Karpas-422 (cell line): ENCODE data around the gene AGBL4. TPM values are rescaled to one million over a fixed set of nuclear protein-coding genes. Genes with fewer than 3 reads are reported as not detected.

Experiments
- DNase-seq: peaks from one replicate; pipeline ENCODE4 v3.0.0-alpha.2; 2015
- H2AFZ ChIP-seq: fragments of 200-600 bp; sonication (generic); 2 replicates; pipeline ENCODE4 v1.6.1; 2014; ENCODE audit warnings: antibody characterized with exemption, low read length, mixed read lengths
- H3K27ac ChIP-seq: fragments of 200-600 bp; sonication (generic); 2 replicates; pipeline ENCODE4 v1.5.1; 2014; ENCODE audit warnings: mild to moderate bottlenecking, low read length, moderate library complexity
- H3K27me3 ChIP-seq: fragments of 200-600 bp; sonication (generic); 2 replicates; pipeline ENCODE4 v1.6.1; 2014; ENCODE audit warnings: low read length, mixed read lengths
- H3K36me3 ChIP-seq: fragments of 200-600 bp; sonication (generic); 2 replicates; pipeline ENCODE4 v1.6.1; 2014; ENCODE audit warnings: low read length, mixed read lengths; ENCODE audit not compliant: insufficient read depth
- H3K4me1 ChIP-seq: fragments of 200-600 bp; sonication (generic); 2 replicates; pipeline ENCODE4 v1.6.1; 2014; ENCODE audit warnings: mild to moderate bottlenecking, low read length, mixed read lengths
- H3K4me2 ChIP-seq: fragments of 200-600 bp; sonication (generic); 2 replicates; pipeline ENCODE4 v1.6.1; 2014; ENCODE audit warnings: low read length, low read depth, mild to moderate bottlenecking; ENCODE audit not compliant: poor library complexity, severe bottlenecking
- H3K4me3 ChIP-seq: fragments of 200-600 bp; sonication (generic); 2 replicates; pipeline ENCODE4 v1.5.1; 2014; ENCODE audit warnings: mild to moderate bottlenecking, antibody characterized with exemption, low read length, mixed read lengths
- H3K79me2 ChIP-seq: fragments of 200-600 bp; sonication (generic); 2 replicates; pipeline ENCODE4 v1.6.1; 2014; ENCODE audit warnings: mild to moderate bottlenecking, low read length, mixed read lengths
- H3K9ac ChIP-seq: fragments of 200-600 bp; sonication (generic); 2 replicates; pipeline ENCODE4 v1.6.0; 2014; ENCODE audit warnings: low read length
- H3K9me2 ChIP-seq: fragments of 200-600 bp; sonication (generic), shearing (Covaris generic); replicated peaks from 2 replicates; pipeline ENCODE4 v1.6.0; 2014; ENCODE audit warnings: mild to moderate bottlenecking, low read length, moderate library complexity; ENCODE audit not compliant: insufficient read depth
- H3K9me3 ChIP-seq: fragments of 300-700, 200-600 bp; sonication (generic); 2 replicates; pipeline ENCODE4 v1.6.1; 2014; ENCODE audit warnings: low read length, mixed read lengths
- H4K20me1 ChIP-seq: fragments of 200-600 bp; sonication (generic); 2 replicates; pipeline ENCODE4 v1.6.1; 2014; ENCODE audit warnings: mild to moderate bottlenecking, antibody characterized with exemption, low read length, low read depth; ENCODE audit not compliant: insufficient read depth
- total RNA-seq: library from RNA; depleted of rRNA; stranded (reverse); fragments of >200 nt; shearing (Covaris generic); gene quantifications from 2 replicates; pipeline ENCODE4 v1.2.3, GENCODE V29; 2014; ENCODE audit warnings: low replicate concordance

The AGBL4 gene
- total RNA-seq, 1 experiment from 2014 or later = not detected

- H3K9ac ChIP-seq = no peak overlapping the region
- H3K36me3 ChIP-seq = no peaks in the 10 kb centered on the region
- no peak overlapping the region for H3K27ac ChIP-seq
- no peaks in the 10 kb centered on the region for H3K27me3 ChIP-seq
- H3K4me2 ChIP-seq = no peak overlapping the region
- 0 out of 2 replicates have a peak, but pooled peaks cover 5% of the 10 kb centered on the region for H3K9me3 ChIP-seq
- H3K9me2 ChIP-seq = 0 out of 2 replicates have a peak, but pooled peaks cover 3% of the 10 kb centered on the region
- no peaks in the 10 kb centered on the region for H4K20me1 ChIP-seq
- H3K79me2 ChIP-seq = no peaks in the 10 kb centered on the region
- no peak for DNase-seq
- H3K4me3 ChIP-seq = no peak overlapping the region
- no peaks in the 10 kb centered on the region for H3K4me1 ChIP-seq
- no peak overlapping the region for H2AFZ ChIP-seq
Measured at GRCh38 chr1:49252917-49253316, 770.8 kb downstream of the AGBL4 start.

- H3K27ac ChIP-seq = no peak overlapping the region
- 0 out of 2 replicates have a peak, but pooled peaks cover 3% of the 10 kb centered on the region for H3K9me2 ChIP-seq
- no peak for DNase-seq
- no peaks in the 10 kb centered on the region for H3K36me3 ChIP-seq
- H3K4me1 ChIP-seq = no peaks in the 10 kb centered on the region
- no peak overlapping the region for H2AFZ ChIP-seq
- no peak overlapping the region for H3K9ac ChIP-seq
- no peak overlapping the region for H3K4me2 ChIP-seq
- no peak overlapping the region for H3K4me3 ChIP-seq
- H4K20me1 ChIP-seq = no peaks in the 10 kb centered on the region
- no peaks in the 10 kb centered on the region for H3K79me2 ChIP-seq
- H3K9me3 ChIP-seq = 0 out of 2 replicates have a peak, but pooled peaks cover 5% of the 10 kb centered on the region
- H3K27me3 ChIP-seq = no peaks in the 10 kb centered on the region
Measured at GRCh38 chr1:49251019-49251784, 772.6 kb downstream of the AGBL4 start.

- H3K79me2 ChIP-seq = no peaks in the 10 kb centered on the region
Measured at GRCh38 chr1:49240709-49241221, 783.0 kb downstream of the AGBL4 start.

GRCh38 chr1:49234988-49235387 lies 788.8 kb downstream of the AGBL4 start:
- Histone ChIP-seq H3K36me3 (no peaks in the 10 kb centered on the region), H4K20me1 (no peaks in the 10 kb centered on the region), H3K9ac (no peak overlapping the region), H3K27ac (no peak overlapping the region), H3K4me3 (no peak overlapping the region), H3K9me3 (no peaks in the 10 kb centered on the region), H3K27me3 (no peaks in the 10 kb centered on the region), H3K4me1 (no peaks in the 10 kb centered on the region), H3K9me2 (no peaks in the 10 kb centered on the region), H3K79me2 (no peaks in the 10 kb centered on the region), H2AFZ (no peak overlapping the region), H3K4me2 (no peak overlapping the region)
- no peak for DNase-seq

More at GRCh38 chr1:49240709-49241221, 783.0 kb downstream of the AGBL4 start:
- H3K4me1 ChIP-seq = no peaks in the 10 kb centered on the region
- no peak for DNase-seq
- no peak overlapping the region for H3K27ac ChIP-seq
- no peaks in the 10 kb centered on the region for H4K20me1 ChIP-seq
- no peaks in the 10 kb centered on the region for H3K9me3 ChIP-seq
- H3K27me3 ChIP-seq = no peaks in the 10 kb centered on the region
- no peak overlapping the region for H3K4me2 ChIP-seq
- no peaks in the 10 kb centered on the region for H3K36me3 ChIP-seq
- H3K9ac ChIP-seq = no peak overlapping the region
- H3K4me3 ChIP-seq = no peak overlapping the region
- 0 out of 2 replicates have a peak, but pooled peaks cover 4% of the 10 kb centered on the region for H3K9me2 ChIP-seq
- no peak overlapping the region for H2AFZ ChIP-seq

- no peaks in the 10 kb centered on the region for H3K27me3 ChIP-seq
- H2AFZ ChIP-seq = no peak overlapping the region
- no peak overlapping the region for H3K27ac ChIP-seq
- H3K4me2 ChIP-seq = no peak overlapping the region
- H3K4me3 ChIP-seq = no peak overlapping the region
- H3K9ac ChIP-seq = no peak overlapping the region
- no peaks in the 10 kb centered on the region for H3K9me2 ChIP-seq
- no peaks in the 10 kb centered on the region for H3K4me1 ChIP-seq
- H3K79me2 ChIP-seq = no peaks in the 10 kb centered on the region
- no peak for DNase-seq
- H3K36me3 ChIP-seq = no peaks in the 10 kb centered on the region
- H3K9me3 ChIP-seq = no peaks in the 10 kb centered on the region
- H4K20me1 ChIP-seq = no peaks in the 10 kb centered on the region
Measured at GRCh38 chr1:49229555-49229954, 794.2 kb downstream of the AGBL4 start.

- no peak overlapping the region for H3K4me2 ChIP-seq
- H3K4me1 ChIP-seq = no peaks in the 10 kb centered on the region
- H3K9me3 ChIP-seq = no peaks in the 10 kb centered on the region
- H4K20me1 ChIP-seq = no peaks in the 10 kb centered on the region
- H3K36me3 ChIP-seq = no peaks in the 10 kb centered on the region
- no peak for DNase-seq
- no peaks in the 10 kb centered on the region for H3K79me2 ChIP-seq
- no peak overlapping the region for H2AFZ ChIP-seq
- no peaks in the 10 kb centered on the region for H3K9me2 ChIP-seq
- H3K27me3 ChIP-seq = no peaks in the 10 kb centered on the region
- no peak overlapping the region for H3K27ac ChIP-seq
- no peak overlapping the region for H3K4me3 ChIP-seq
- no peak overlapping the region for H3K9ac ChIP-seq
Measured at GRCh38 chr1:49226758-49227157, 797.0 kb downstream of the AGBL4 start.

- H3K9me3 ChIP-seq = no peaks in the 10 kb centered on the region
- H3K9ac ChIP-seq = no peak overlapping the region
- H3K4me3 ChIP-seq = no peak overlapping the region
- H3K4me1 ChIP-seq = no peaks in the 10 kb centered on the region
- H3K79me2 ChIP-seq = no peaks in the 10 kb centered on the region
- H3K27ac ChIP-seq = no peak overlapping the region
- no peaks in the 10 kb centered on the region for H3K9me2 ChIP-seq
- no peaks in the 10 kb centered on the region for H3K36me3 ChIP-seq
- no peaks in the 10 kb centered on the region for H3K27me3 ChIP-seq
- no peak overlapping the region for H3K4me2 ChIP-seq
- DNase-seq = no peak
- no peak overlapping the region for H2AFZ ChIP-seq
- no peaks in the 10 kb centered on the region for H4K20me1 ChIP-seq
Measured at GRCh38 chr1:49225464-49225863, 798.3 kb downstream of the AGBL4 start.

GRCh38 chr1:49213301-49213700 lies 810.5 kb downstream of the AGBL4 start:
- no peaks in the 10 kb centered on the region for H3K9me3 ChIP-seq
- no peak overlapping the region for H3K9ac ChIP-seq
- H4K20me1 ChIP-seq = no peaks in the 10 kb centered on the region
- no peak overlapping the region for H3K4me3 ChIP-seq
- no peaks in the 10 kb centered on the region for H3K27me3 ChIP-seq
- H3K79me2 ChIP-seq = no peaks in the 10 kb centered on the region
- H3K27ac ChIP-seq = no peak overlapping the region
- H3K4me1 ChIP-seq = no peaks in the 10 kb centered on the region
- H3K36me3 ChIP-seq = no peaks in the 10 kb centered on the region
- no peak overlapping the region for H2AFZ ChIP-seq
- H3K9me2 ChIP-seq = no peaks in the 10 kb centered on the region
- no peak for DNase-seq
- H3K4me2 ChIP-seq = no peak overlapping the region
